Measurements from ENCODE around the gene NPAP1. TPM values are rescaled to one million over a fixed set of nuclear protein-coding genes. Genes with fewer than 3 reads are reported as not detected.

Gene NPAP1
- total and polyA plus RNA-seq, 10 of the 15 experiments (the other 5 are each of a cell fraction or from before 2014, with no cell fraction given), result not detected

DNA sequence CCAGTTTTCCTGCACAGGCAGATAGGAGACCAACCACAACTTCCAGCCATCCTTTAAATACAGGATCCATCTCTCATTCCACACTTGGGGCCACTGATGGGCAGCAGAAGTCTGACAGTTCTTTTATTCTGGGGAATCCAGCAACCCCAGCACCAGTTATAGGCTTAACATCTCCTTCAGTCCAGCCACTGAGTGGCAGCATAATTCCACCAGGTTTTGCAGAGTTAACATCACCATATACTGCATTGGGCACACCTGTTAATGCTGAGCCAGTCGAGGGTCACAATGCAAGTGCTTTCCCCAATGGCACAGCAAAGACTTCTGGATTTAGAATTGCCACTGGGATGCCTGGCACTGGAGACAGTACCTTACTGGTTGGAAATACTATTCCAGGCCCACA is 2.9 kb downstream of the NPAP1 start:
- SMC1A ChIA-PET (ENCODE audit: uncharacterized antibody, unreplicated experiment), result no interaction called here
- H3K79me2 ChIP-seq (ENCODE audit: control insufficient read depth, insufficient read depth, low read length), result no peaks in the 10 kb centered on the region
- TF ChIP-seq TBL1XR1 (IDR thresholded peaks at IDR 0.05; ENCODE audit: low read depth, low read length) (no peak), NBN (IDR thresholded peaks at IDR 0.05) (no peak), NFIC (IDR thresholded peaks at IDR 0.05; ENCODE audit: low read depth, low read length) (no peak), NFXL1 (IDR thresholded peaks at IDR 0.05; ENCODE audit: borderline replicate concordance) (no peak), CBFB (IDR thresholded peaks at IDR 0.05; ENCODE audit: low read depth) (no peak), RCOR1 (conservative IDR thresholded peaks at IDR 0.05; ENCODE audit: low read depth, low read length) (no peak), MEF2B (IDR thresholded peaks at IDR 0.05; ENCODE audit: partially characterized antibody, poor library complexity, severe bottlenecking) (no peak), SP1 (IDR thresholded peaks at IDR 0.05; ENCODE audit: low read depth, low read length) (no peak), ESRRA (IDR thresholded peaks at IDR 0.05; ENCODE audit: low read length) (no peak), POLR2AphosphoS5 (IDR thresholded peaks at IDR 0.05; ENCODE audit: low read length) (no peak), GABPA (IDR thresholded peaks at IDR 0.05; ENCODE audit: low read depth) (no peak), IKZF2 (IDR thresholded peaks at IDR 0.05) (no peak), ZNF24 (IDR thresholded peaks at IDR 0.05) (no peak), TCF7 (IDR thresholded peaks at IDR 0.05; ENCODE audit: borderline replicate concordance) (no peak), NR2F1 (conservative IDR thresholded peaks at IDR 0.05) (no peak), CHD2 (IDR thresholded peaks at IDR 0.05; ENCODE audit: borderline replicate concordance, low read depth, low read length) (no peak)
- TF ChIP-seq, protein P1, sequence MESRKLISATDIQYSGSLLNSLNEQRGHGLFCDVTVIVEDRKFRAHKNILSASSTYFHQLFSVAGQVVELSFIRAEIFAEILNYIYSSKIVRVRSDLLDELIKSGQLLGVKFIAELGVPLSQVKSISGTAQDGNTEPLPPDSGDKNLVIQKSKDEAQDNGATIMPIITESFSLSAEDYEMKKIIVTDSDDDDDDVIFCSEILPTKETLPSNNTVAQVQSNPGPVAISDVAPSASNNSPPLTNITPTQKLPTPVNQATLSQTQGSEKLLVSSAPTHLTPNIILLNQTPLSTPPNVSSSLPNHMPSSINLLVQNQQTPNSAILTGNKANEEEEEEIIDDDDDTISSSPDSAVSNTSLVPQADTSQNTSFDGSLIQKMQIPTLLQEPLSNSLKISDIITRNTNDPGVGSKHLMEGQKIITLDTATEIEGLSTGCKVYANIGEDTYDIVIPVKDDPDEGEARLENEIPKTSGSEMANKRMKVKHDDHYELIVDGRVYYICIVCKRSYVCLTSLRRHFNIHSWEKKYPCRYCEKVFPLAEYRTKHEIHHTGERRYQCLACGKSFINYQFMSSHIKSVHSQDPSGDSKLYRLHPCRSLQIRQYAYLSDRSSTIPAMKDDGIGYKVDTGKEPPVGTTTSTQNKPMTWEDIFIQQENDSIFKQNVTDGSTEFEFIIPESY (IDR thresholded peaks at IDR 0.05), result no peak
- TF ChIP-seq, protein P2, sequence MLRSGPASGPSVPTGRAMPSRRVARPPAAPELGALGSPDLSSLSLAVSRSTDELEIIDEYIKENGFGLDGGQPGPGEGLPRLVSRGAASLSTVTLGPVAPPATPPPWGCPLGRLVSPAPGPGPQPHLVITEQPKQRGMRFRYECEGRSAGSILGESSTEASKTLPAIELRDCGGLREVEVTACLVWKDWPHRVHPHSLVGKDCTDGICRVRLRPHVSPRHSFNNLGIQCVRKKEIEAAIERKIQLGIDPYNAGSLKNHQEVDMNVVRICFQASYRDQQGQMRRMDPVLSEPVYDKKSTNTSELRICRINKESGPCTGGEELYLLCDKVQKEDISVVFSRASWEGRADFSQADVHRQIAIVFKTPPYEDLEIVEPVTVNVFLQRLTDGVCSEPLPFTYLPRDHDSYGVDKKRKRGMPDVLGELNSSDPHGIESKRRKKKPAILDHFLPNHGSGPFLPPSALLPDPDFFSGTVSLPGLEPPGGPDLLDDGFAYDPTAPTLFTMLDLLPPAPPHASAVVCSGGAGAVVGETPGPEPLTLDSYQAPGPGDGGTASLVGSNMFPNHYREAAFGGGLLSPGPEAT (IDR thresholded peaks at IDR 0.05; ENCODE audit: low read depth), result no peak
- no peak overlapping the region for H3K4me2 ChIP-seq (ENCODE audit: control insufficient read depth, insufficient read depth)
- ATAC-seq (no peak), DNase-seq (ENCODE audit: low read depth, low spot score) (no peak), FAIRE-seq (no peak)
- no TSS peak for BruUV-seq (replicated peaks)
- H3K9ac ChIP-seq (ENCODE audit: control insufficient read depth, insufficient read depth, low read length), result no peak overlapping the region
- in situ Hi-C loops (cut with MboI), result no loop called here
- WGBS (ENCODE audit: insufficient coverage, insufficient replicate concordance, low lambda C conversion rate, missing lambda C conversion rate), result 0% methylated on average over 1 of the region's 1 CpG
- no peaks in the 10 kb centered on the region for H4K20me1 ChIP-seq (ENCODE audit: control insufficient read depth, insufficient read depth)
- H3K27ac ChIP-seq (ENCODE audit: control insufficient read depth, insufficient read depth), result no peak overlapping the region
- H3K36me3 ChIP-seq (ENCODE audit: control insufficient read depth in 2 of 2, insufficient read depth in 2 of 2, low read length in 1 of 2), result no peaks in the 10 kb centered on the region
- no peak overlapping the region for H3K4me3 ChIP-seq
- RAD21 ChIA-PET (ENCODE audit: unreplicated experiment), result no interaction called here
- no peak overlapping the region for H2AFZ ChIP-seq (ENCODE audit: control insufficient read depth, low read depth, low read length)
- intact Hi-C loops (cut with micrococcal nuclease; ENCODE audit: unreplicated experiment), result no loop called here
- no peaks in the 10 kb centered on the region for H3K4me1 ChIP-seq (ENCODE audit: control insufficient read depth, insufficient read depth, low read length)
- H3K9me3 ChIP-seq (replicated peaks; ENCODE audit: control insufficient read depth, insufficient read depth, low read length), result no peaks in the 10 kb centered on the region; the same call in 2 of the 3 replicates
- CTCF ChIA-PET, result no interaction called here
- POLR2A ChIA-PET, result no interaction called here
- H3K27me3 ChIP-seq (replicated peaks in 1 of 2; ENCODE audit: control insufficient read depth in 2 of 2, insufficient read depth in 2 of 2, low read length in 1 of 2), result no peaks in the 10 kb centered on the region
